Measurements from ENCODE around the gene PIK3AP1.
"Not testable (repeated sequence)": the region's sequence is repeated elsewhere in the genome, so short reads cannot be mapped to it uniquely, and the experiment has no call there.

The PIK3AP1 gene

DNA sequence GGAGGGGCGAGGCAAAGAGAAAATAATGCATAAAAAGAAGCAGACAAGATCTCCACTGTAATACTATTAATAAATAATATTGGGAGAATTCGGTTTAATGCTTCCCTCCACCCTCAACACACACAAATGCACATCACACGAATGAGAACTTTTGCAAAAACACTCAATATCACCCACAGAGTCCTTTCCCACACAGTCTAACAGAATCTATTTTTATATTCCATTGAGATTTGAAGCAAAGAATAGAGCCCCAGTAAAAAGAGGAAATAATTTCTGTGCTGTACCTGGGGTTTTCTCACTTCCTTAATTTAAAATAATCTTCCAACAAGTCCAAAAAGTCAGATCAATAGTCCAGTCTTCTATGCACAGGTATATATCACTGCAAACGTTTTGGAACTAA, 17.0 kb downstream of the PIK3AP1 start:
- no peak for DNase-seq (ENCODE audit: insufficient read length, low spot score)
- FAIRE-seq, result no peak
- TF ChIP-seq CTCF (IDR thresholded peaks at IDR 0.05; ENCODE audit: insufficient read depth, missing control alignments), result no peak

GRCh38 chr10:96701265-96701664, 19.0 kb downstream of the PIK3AP1 start:
- DNase-seq (ENCODE audit: insufficient read length, low spot score) (no peak), FAIRE-seq (no peak)
- TF ChIP-seq CTCF (IDR thresholded peaks at IDR 0.05; ENCODE audit: insufficient read depth, missing control alignments), result no peak

DNA sequence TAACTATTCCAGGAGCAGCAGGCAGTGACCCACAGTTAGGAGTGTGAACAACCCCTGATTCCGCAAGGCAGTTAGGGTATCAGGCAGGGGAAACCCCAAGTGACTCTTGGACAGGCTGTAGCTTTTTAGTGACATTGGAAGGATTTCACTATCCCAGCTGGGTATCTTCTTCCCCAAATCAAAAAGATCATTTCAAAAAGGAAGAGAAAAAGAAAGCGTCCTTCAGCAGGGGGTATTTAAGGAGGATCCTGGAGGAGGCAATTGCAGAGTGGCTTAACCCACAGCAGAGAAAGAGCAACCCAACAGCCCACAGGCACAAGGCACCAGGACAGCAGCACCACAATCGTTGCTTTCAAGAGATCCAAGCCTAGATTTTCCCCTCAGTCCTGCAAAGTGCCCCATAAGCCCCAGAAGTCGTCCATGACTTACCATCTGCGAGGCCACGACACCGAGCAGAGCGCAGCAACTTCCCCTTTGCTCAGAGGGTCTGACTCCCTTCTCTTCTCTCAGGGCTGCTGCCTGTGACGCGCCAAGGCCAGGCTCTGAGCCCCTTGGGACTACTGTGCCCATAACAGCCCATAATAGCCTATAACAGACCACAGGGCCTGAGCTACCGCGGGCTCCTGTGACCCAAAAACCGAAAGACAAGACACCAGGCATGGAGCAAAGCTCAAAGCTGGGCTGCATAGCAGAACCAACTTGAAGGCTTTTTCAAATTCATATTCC, 19.8 kb downstream of the PIK3AP1 start:
- FAIRE-seq, result no peak
- no peak for DNase-seq (ENCODE audit: insufficient read length, low spot score)
- TF ChIP-seq CTCF (IDR thresholded peaks at IDR 0.05; ENCODE audit: insufficient read depth, missing control alignments), result no peak

DNA sequence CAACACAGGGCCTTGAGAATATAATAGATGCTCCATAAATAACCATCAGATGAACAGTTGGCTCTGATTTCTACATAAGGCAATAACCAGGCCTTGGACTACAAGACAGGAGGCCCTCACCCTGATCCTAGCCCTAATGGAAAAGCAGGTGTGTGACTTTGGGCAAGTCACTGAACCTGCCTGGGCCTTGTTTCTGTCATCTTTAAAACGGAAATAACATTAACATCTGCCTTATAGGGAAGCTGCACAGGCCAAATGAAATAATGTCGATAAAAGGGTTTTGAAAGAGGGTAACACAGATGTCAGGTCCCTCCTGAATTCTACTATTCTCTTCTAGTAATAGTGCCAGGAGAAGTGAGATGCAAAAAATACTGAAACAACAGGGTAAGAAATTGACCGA, 20.7 kb downstream of the PIK3AP1 start:
- FAIRE-seq (no peak), DNase-seq (ENCODE audit: insufficient read length, low spot score) (no peak)
- no peak for TF ChIP-seq CTCF (IDR thresholded peaks at IDR 0.05; ENCODE audit: insufficient read depth, missing control alignments)

- FAIRE-seq; DNase-seq (ENCODE audit: insufficient read length, low spot score): not testable (repeated sequence)
These were observed 22.0 kb downstream of the PIK3AP1 start for GRCh38 chr10:96698305-96698704.

- no peak for TF ChIP-seq CTCF (IDR thresholded peaks at IDR 0.05; ENCODE audit: insufficient read depth, missing control alignments)
- FAIRE-seq, result no peak
These were observed 22.9 kb downstream of the PIK3AP1 start for GRCh38 chr10:96697438-96697837.

GRCh38 chr10:96696845-96697425, 23.4 kb downstream of the PIK3AP1 start:
- TF ChIP-seq CTCF (IDR thresholded peaks at IDR 0.05; ENCODE audit: insufficient read depth, missing control alignments), result no peak
- FAIRE-seq, result no peak
- no peak for DNase-seq (ENCODE audit: insufficient read length, low spot score)

More at GRCh38 chr10:96697438-96697837, 22.9 kb downstream of the PIK3AP1 start:
- DNase-seq (ENCODE audit: insufficient read length, low spot score), result no peak

Measured in D721Med (cell line).